ENCODE measurements around the gene CPEB3. TPM values are rescaled to one million over a fixed set of nuclear protein-coding genes. Genes with fewer than 3 reads are reported as not detected.
A peak's percentile ranks its signal among the peaks of the same experiment; 100 is the strongest.
"Not testable (repeated sequence)": the region's sequence is repeated elsewhere in the genome, so short reads cannot be mapped to it uniquely, and the experiment has no call there.

Gene CPEB3
- polyA plus RNA-seq, 1 donor, result 6.1 TPM

- no peak for DNase-seq
These were observed 195.9 kb downstream of the CPEB3 start for GRCh38 chr10:92094960-92095359.

GRCh38 chr10:92091965-92092364, 198.9 kb downstream of the CPEB3 start:
- DNase-seq, result no peak

- peak; percentile 70 for DNase-seq
These were observed 203.0 kb downstream of the CPEB3 start for GRCh38 chr10:92087750-92088395.

- no peak for DNase-seq
These were observed 208.1 kb downstream of the CPEB3 start for GRCh38 chr10:92082583-92083280.

GRCh38 chr10:92081641-92082040, 209.2 kb downstream of the CPEB3 start:
- DNase-seq, result no peak

- no peak for DNase-seq
These were observed 210.6 kb downstream of the CPEB3 start for GRCh38 chr10:92080244-92080643.

GRCh38 chr10:92079003-92079402, 211.9 kb downstream of the CPEB3 start:
- DNase-seq, result no peak

GRCh38 chr10:92076722-92077121, 214.2 kb downstream of the CPEB3 start:
- DNase-seq, result no peak

GRCh38 chr10:92075829-92076228, 215.0 kb downstream of the CPEB3 start:
- DNase-seq, result no peak

- DNase-seq, result no peak
These were observed 216.6 kb downstream of the CPEB3 start for GRCh38 chr10:92074126-92074887.

- DNase-seq, result no peak
These were observed 222.0 kb downstream of the CPEB3 start for GRCh38 chr10:92068900-92069299.

- DNase-seq, result no peak
These were observed 224.5 kb downstream of the CPEB3 start for GRCh38 chr10:92066386-92066785.

- no peak for DNase-seq
These were observed 226.4 kb downstream of the CPEB3 start for GRCh38 chr10:92064506-92064905.

GRCh38 chr10:92062273-92062672, 228.6 kb downstream of the CPEB3 start:
- no peak for DNase-seq

GRCh38 chr10:92054807-92055206, 236.1 kb downstream of the CPEB3 start:
- no peak for DNase-seq

GRCh38 chr10:92052741-92053140, 238.1 kb downstream of the CPEB3 start:
- no peak for DNase-seq

- DNase-seq, result no peak
These were observed 238.8 kb downstream of the CPEB3 start for GRCh38 chr10:92052088-92052487.

GRCh38 chr10:92047215-92047614, 243.7 kb downstream of the CPEB3 start:
- no peak for DNase-seq

GRCh38 chr10:92045641-92046106, 245.2 kb downstream of the CPEB3 start:
- no peak for DNase-seq

GRCh38 chr10:92042541-92042940, 248.3 kb downstream of the CPEB3 start:
- no peak for DNase-seq

- DNase-seq, result no peak
These were observed 251.9 kb downstream of the CPEB3 start for GRCh38 chr10:92038949-92039348.

GRCh38 chr10:92033070-92033469, 257.8 kb downstream of the CPEB3 start:
- not testable (repeated sequence) for DNase-seq

- DNase-seq, result no peak
These were observed 259.3 kb downstream of the CPEB3 start for GRCh38 chr10:92031580-92031979.

- DNase-seq, result no peak
These were observed 263.7 kb downstream of the CPEB3 start for GRCh38 chr10:92027141-92027540.

Measured in hindlimb muscle (tissue), 1 donor.